HG03457 (cell line): ENCODE results near the gene TRPM8.
"Not testable (repeated sequence)": the region's sequence is repeated elsewhere in the genome, so short reads cannot be mapped to it uniquely, and the experiment has no call there.

Experiments
- ATAC-seq: cut with Tn5 transposase; IDR thresholded peaks from one replicate; pipeline ENCODE4 v1.9.1; 2021; ENCODE audit warnings: moderate number of reproducible peaks; ENCODE audit not compliant: unreplicated experiment

The TRPM8 gene

DNA sequence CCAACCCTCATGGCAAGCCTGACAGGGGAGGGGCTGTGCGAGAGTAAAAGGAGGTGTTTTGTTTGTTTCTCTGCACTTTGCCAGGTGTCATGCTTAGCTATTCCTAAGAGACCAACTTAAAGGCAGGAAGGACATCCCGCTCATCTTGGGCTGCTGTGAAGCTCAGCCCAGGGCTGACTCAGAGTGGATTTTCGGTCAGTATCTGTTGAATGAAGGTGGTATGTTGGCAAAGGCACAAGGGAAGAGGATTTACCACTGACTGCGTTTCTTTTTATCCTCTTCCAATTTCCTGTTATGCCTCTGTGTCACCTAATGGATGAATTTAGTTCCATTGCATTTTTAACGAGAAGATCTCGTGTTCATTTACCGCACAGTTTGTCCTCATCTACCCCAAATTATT, 18.9 kb downstream of the TRPM8 start:
- no peak for ATAC-seq

DNA sequence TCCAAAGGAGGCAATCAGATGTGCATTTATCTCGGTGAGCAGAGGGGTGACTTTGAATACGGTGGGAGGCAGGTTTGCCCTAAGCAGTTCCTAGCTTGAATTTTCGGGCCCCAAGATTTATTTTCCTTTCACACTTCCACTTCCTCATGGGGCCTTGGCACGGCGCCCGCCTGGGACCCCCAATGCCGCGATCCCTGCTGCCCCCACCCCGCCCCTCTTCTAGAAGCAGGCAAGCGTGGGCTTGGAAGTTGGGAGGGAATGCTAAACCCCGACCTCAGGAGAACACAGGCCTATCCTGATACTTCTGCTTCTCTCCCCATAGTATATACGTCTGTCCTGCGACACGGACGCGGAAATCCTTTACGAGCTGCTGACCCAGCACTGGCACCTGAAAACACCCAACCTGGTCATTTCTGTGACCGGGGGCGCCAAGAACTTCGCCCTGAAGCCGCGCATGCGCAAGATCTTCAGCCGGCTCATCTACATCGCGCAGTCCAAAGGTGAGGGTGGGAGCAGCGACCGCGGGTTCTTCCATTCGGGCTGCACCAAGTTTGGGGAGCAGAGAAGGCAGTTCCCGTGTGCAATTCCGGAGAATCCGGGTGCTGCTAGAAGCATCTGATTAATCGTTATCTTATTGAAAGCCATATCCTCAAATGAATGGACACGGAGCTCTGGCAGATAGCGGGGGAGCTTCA, 21.6 kb downstream of the TRPM8 start:
- no peak for ATAC-seq

DNA sequence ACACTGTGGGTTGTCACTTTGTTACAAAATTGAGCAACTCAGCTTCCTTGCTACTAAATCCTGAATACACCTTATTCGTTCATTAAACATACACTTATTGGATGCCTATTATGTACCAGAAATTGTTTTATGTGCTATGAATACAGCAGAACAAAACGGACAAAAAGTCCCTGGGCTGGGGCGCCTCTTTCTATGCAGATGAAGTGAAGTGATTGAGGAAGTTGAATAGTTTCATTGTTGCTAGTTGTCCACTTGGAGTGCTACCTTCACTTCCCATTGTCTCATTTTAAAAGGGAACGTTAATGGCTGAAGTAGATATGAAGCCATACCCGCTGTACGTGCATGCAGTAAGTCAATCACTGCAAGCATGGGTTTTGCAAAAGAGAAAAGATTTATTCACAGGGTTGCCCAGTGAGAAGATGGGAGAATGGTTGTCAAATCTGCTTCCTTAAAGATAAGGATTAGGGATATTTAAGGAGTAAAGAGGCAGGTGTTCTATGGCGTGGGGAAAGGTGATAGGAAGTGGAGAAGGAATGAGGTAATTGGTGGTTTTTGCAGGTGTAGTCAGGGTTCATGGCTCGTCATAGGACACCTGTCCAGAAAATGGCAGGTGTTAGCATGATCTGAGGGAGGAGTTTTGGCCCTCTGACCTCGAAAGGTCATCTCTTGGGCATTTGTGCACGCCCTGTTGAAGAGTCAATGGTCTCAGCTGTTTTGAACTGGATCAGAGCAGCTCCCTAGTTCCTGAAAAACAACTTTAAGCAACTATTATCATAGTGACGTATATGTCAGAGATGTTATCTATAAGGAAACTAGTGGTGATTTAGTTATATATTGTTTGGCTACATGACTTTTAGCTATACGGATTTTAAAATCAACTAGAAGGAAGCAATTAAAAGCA, 23.5 kb downstream of the TRPM8 start:
- no peak for ATAC-seq

DNA sequence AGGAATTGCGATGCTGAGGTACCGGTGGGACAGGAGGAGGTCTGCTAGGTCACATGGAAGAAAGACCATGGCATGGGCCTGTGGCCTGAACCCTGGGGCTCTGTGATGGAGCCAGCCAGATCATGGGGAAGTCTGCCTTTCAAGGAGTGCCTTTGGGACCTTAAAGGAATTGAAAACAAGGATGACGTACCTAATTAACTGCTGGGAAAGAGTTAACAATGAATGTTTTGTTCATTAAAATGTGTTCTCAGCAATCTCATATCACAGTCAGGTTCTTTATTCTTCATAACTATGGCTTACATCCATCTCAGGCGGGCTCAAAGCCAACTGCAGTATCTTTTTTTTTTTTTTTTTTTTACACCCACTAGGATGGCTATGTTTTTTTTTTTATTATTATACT, 25.6 kb downstream of the TRPM8 start:
- ATAC-seq = no peak

DNA sequence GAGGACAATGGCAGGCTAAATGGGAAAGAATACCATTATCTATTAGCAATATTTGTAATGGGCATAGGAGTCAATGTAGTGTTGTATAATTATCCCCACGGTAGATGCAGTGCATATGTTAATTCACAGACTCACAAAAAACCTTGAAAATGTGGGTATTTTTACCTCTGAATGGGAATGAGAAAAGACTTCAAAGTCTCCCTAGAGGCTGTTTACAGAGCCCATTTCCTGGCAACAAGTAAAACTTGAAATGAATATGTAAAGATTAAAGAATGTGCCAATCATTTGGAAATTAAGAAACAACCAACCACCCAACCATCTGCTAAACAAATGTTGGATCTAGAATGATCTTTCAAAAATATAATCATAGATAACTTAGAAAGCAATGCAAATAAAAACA, 27.1 kb downstream of the TRPM8 start:
- ATAC-seq = no peak

DNA sequence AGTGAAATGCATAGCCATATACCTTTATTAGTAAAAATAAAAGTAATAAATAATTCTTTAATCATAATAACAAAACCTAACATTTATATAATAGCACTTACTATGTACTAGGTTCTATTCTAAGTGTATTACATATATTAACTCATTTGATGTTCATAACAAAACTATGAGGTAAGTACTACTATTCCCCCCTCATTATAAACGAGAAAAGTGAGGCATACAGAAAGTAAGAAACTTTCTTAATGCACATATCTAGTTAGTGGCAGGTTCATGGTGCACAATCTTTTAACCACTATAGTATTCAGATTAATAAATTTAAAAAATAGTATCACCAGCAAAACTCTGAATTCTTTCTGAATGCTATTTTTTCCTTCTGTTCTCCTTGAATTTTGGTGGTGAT, 27.5 kb downstream of the TRPM8 start:
- no peak for ATAC-seq

DNA sequence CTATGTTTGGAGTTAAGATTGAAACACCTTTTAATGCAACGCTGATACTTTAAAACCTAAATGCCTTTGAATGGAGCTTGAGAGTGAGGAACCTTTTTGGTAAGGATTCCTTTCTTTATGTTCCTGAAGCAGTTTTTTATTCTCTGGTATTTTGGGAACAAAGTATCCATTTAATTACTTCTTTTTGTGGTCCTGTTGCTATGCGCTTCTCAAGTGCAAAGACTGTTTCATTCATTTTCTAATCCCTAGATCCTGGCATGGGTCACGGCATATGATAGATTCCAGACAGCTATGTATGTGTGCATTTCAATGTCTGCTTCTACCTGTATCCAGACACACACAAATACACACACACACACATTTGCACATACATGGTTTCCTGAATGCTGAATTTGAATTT, 28.0 kb downstream of the TRPM8 start:
- no peak for ATAC-seq

DNA sequence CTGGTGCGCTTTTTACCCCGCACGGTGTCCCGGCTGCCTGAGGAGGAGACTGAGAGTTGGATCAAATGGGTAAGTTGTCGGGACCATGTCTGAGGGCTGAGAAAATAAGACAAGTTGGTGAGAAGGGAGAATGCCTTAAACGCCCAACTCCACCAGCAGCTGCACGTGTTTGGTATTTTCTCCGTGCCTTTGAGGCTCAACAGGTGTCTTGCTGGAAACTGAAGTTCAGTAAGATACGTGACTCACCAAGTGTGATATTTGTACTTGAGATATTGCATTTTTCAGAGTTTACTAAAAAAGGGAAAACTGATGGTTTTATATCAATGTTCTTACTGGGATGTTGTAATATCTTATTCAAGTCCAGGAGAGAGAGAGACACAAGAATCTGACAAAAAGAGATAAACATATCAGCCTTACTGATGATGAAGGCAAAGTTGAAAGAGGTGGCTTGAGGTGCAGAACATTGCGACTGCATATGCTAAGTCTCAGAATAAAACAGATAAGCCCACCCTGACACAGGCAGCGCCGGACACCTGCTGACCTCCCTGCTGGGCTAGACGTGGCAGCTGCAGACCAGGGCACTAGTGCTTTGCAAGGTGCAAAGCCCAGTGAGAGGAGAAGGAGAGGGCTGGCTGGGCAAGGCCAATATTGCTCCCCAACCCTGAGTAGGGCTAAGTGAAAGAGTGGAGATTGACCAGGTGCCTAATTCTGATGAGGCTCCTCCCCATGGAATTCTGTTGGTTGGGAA, 33.1 kb downstream of the TRPM8 start:
- no peak for ATAC-seq

DNA sequence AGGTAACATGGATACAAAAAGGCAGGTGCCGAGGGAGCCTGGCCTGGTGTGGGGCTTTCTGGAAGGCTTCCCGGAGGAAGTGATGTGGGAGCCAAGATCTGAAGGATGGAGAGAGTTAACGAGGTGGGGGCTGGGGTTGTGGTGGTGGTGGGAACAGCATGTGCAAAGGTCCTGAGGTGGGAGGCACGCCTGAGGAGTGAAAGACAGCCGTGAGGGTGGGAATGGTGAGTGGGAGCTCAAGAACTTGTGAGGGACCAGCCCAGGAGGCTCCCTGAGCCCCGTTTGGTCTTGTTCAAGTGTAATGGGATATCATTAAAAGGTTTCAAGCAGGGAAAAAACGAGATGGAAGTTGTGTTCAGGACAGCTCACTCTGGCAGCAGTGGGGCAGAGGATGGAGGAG, 35.2 kb downstream of the TRPM8 start:
- ATAC-seq = no peak

DNA sequence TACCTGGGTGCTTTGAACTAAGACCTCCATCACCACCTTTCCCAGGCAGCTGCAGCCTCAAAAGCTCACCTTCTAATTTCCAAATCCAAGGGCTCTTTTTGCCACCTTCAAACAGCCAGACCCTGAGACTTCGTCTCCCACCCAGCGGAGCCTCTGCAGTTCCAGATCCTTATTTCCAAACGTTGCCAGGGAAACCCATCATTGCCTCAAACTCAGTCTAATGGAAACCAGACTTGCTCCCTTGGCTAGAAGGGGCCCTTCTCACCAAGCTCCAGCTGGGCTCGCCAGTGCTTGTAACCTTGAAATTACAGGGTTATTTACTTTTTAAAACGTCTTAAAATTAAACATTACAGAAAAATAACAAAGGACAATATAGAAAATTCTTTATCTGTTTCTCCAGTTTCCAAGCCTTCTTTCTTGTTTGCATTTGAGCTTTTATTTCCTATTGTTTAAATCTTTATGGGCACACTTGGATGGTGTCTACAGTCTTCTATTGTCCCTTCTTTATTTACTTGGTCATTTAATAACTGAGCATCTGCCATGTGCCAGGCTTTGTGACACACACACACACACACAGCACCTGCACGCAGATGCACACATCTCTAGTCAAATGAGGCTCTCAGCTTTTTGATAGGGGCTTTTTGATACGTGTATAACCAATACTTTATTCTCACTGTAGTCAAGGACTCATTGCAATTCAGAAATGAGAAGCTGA, 36.1 kb downstream of the TRPM8 start:
- ATAC-seq = no peak

DNA sequence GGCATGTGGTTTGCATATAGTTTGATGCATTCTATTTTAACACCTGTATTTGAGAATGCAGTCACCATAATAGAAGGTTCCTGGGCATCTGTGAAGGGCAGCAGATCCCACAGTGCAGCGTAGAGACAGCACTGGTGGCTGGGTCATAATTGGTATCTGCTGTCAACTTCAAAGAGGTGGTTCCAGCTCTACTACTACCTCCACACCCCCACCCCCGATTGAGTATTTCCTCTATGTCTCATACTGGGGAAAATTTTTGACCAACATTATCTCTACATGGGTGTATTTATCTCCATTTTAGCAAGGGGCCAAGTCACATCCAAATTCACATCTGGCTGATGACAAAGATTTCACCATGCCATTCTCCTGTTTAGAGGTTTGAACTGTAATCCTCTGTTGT, 43.0 kb downstream of the TRPM8 start:
- ATAC-seq = no peak

DNA sequence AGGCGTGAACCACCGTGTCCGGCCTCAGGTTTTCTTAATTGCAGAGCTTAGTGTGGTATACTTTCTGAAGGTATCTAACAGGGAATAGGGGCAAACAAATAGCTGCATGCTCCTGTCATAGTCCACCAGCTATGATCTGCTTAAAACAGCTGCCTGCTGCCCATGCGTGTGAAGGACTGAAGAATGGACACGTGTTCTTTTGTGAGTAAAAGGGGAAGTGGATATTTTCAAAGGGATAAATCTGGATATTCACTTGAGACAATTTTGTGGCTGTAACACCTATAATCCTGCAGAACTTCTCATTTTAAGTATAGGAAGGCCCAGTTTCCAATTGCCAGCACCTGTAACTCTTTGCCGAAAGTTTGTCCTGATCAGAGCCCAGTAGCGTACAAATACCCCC, 44.7 kb downstream of the TRPM8 start:
- ATAC-seq = no peak

DNA sequence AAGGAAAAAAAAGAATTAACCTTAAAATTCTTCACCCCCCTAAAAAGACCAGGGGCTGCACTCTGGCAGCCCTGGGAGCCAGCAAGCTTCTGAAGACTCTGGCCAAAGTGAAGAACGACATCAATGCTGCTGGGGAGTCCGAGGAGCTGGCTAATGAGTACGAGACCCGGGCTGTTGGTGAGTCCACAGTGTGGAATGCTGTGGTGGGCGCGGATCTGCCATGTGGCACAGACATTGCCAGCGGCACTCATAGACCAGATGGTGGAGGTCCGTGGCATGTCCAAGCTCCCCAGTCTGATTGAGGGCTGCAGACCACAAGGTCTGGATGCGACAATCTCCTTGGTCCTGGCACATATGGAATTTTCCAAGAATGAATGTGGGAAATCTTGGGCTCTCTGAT, 47.4 kb downstream of the TRPM8 start:
- no peak for ATAC-seq

DNA sequence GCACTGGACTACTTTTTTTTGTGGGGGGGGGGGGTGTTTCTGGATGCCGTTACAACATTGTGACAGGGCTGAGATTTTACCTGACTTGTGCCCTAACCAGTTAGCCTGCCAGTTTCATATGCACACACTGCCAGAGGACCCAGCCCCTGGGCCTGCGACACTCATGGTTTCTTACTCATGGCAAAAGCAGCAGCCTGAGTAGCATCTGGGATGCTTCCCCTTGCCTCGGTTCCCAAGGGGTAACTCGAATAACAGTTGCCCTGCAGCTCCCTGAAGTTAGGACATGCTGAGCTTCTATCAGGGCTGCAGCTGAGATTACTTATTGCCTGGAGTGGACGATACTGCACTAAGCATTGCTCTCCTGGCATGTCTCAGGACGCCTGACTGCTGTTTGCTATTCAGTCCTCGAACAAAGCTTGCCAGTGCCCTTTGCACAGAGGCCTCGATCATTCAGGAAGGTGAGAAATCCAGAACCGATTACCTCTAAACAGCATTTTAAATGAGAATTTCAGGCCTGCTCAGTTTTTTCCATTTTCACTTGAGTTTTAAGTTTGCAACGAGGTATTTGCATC, 47.9 kb downstream of the TRPM8 start:
- no peak for ATAC-seq

DNA sequence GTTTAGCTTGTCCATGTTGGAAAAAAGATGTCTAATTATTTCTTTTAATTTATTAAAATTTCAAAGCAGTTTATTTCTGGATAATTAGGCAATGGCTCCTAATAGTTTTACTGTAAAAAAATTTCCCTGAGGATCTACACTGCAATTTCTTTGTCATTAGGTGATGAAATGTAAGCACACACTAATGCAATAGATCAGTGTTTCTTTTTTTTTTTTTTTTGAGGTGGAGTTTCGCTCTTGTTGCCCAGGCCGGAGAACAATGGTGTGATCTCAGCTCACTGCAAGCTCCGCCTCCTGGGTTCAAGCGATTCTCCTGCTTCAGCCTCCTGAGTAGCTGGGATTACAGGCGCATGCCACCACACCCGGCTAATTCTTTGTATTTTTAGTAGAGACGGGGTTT, 48.5 kb downstream of the TRPM8 start:
- not testable (repeated sequence) for ATAC-seq

DNA sequence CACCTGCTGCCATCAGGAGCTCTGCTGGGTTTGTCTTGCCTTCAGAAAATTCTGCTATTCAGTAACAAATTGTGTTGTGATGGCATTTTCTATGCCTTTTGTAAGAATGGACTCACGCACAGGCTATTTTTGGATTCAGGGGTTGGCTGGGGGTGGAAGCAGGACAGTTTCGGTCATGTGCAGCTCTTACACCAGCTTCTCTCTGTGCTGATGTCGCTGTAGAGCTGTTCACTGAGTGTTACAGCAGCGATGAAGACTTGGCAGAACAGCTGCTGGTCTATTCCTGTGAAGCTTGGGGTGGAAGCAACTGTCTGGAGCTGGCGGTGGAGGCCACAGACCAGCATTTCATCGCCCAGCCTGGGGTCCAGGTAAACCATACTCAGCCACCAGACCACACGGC, 49.2 kb downstream of the TRPM8 start:
- no peak for ATAC-seq

DNA sequence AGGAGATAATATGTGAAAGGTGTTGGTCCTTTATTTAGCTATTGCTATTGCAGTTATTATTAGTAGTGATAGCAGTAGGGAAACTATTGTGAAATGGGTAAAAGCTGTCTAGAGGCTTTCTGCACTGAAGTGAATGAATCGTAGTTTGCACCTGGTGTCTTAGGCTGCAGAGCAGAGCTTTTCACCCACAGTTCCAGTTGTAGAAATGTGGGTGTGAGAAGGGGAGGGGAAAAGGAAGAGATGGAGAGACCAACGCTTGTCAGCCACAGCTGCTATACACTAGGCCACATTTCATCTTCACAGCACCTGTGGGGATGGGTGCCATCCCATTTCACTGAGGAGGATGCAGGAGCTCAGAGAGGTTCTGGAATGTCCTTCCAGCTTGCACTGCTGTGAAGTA, 50.0 kb downstream of the TRPM8 start:
- no peak for ATAC-seq

DNA sequence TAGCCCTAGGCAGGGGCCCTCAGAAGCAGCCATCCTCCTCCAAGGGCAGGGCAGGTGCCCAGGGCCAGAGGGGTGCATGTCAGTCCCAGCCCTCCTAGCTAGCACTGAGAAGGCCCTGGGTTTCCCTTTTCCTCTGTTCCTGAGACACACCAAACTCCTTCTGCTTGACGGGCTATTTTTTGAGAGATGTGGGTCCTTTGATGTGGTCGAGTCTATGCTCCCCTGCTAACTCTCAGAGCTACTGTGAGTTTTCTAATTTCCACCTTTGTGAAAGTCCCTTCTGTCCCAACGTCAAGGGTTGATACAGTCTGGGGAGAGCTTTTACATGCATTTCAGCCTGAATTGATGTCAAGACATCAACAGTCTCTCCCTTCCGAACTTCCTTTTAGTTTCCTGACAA, 51.4 kb downstream of the TRPM8 start:
- ATAC-seq = no peak

DNA sequence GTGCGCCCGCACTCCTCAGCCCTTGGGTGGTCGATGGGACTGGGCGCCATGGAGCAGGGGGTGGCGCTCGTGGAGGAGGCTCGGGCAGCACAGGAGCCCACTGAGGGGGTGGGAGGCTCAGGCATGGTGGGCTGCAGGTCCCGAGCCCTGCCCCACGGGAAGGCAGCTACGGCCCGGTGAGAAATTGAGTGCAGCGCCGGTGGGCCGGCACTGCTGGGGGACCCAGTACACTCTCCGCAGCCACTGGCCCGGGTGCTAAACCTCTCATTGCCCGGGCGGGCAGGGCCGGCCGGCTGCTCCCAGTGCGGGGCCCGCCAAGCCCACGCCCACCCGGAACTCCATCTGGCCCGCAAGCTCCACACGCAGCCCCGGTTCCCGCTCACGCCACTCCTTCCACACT, 55.3 kb downstream of the TRPM8 start:
- ATAC-seq = not testable (repeated sequence)

DNA sequence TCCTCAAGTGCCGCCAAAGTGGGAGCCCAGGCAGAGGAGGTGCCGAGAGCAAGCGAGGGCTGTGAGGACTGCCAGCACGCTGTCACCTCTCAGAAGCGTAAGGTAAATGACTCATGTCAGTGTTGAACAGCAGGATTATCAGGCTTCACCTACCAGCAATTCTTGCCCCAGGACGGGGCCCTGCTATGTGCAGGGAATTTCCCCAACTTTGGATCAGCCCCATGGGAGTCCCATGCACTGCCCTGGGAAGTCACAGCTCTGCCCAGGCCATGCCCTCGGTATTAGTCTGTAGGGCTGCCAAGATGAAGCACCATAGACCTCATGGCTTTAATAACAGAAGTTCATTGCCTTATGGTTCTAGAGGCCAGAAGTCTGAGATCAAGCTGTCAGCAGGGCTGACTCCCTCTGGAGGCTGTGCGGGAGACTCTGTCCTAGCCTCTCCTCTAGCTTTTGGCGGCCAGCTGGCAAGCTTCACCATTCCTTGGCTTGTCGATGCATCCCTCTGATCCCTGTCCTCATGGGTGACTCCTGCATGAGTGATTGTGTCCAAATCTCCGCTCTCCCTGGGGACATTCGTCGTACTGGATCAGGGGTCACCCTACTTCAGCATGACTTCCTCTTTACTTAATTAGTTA, 55.9 kb downstream of the TRPM8 start:
- no peak for ATAC-seq
